Hepatocyte (in vitro differentiated cells): ENCODE results near the gene PPP2R5B. TPM values are rescaled to one million over a fixed set of nuclear protein-coding genes. Genes with fewer than 3 reads are reported as not detected.

Source experiments
- DNase-seq: peaks from one replicate; pipeline ENCODE4 v3.0.0-alpha.2; 2016; ENCODE audit warnings: low spot score
- H2AFZ ChIP-seq: fragments of 200-600 bp; sonication (generic); 2 replicates; pipeline ENCODE4 v1.6.0; 2016; ENCODE audit warnings: antibody characterized with exemption, mild to moderate bottlenecking
- H3K27ac ChIP-seq: fragments of 200-600 bp; sonication (generic); 2 replicates; pipeline ENCODE4 v1.5.1; 2016; ENCODE audit warnings: mild to moderate bottlenecking
- H3K27me3 ChIP-seq: fragments of 200-600 bp; sonication (generic); 2 replicates; pipeline ENCODE4 v1.6.1; 2016
- H3K36me3 ChIP-seq: fragments of 200-600 bp; sonication (generic); replicated peaks from 2 replicates; pipeline ENCODE4 v1.5.1; 2016; ENCODE audit warnings: low read depth; ENCODE audit not compliant: insufficient read depth
- H3K4me1 ChIP-seq: fragments of 200-600 bp; sonication (generic); 2 replicates; pipeline ENCODE4 v1.5.1; 2016; ENCODE audit warnings: mild to moderate bottlenecking, moderate library complexity; ENCODE audit not compliant: insufficient read depth
- H3K4me2 ChIP-seq: fragments of 200-600 bp; sonication (generic); 2 replicates; pipeline ENCODE4 v1.6.0; 2016
- H3K4me3 ChIP-seq: fragments of 200-600 bp; sonication (generic); 2 replicates; pipeline ENCODE4 v1.5.1; 2016; ENCODE audit warnings: mild to moderate bottlenecking
- H3K79me2 ChIP-seq: fragments of 200-600 bp; sonication (generic); 2 replicates; pipeline ENCODE4 v1.6.0; 2017; ENCODE audit warnings: mild to moderate bottlenecking
- H3K9me2 ChIP-seq: fragments of 200-600 bp; sonication (generic); replicated peaks from 2 replicates; pipeline ENCODE4 v1.6.0; 2017; ENCODE audit warnings: mild to moderate bottlenecking; ENCODE audit not compliant: insufficient read depth
- H3K9me3 ChIP-seq: fragments of 200-600 bp; sonication (generic); 2 replicates; pipeline ENCODE4 v1.5.1; 2016; ENCODE audit warnings: low read depth, mild to moderate bottlenecking
- H4K20me1 ChIP-seq: fragments of 200-600 bp; sonication (generic); 2 replicates; pipeline ENCODE4 v1.6.0; 2016; ENCODE audit warnings: mild to moderate bottlenecking; ENCODE audit not compliant: insufficient read depth, poor library complexity, severe bottlenecking
- CTCF ChIP-seq: fragments of 200-600 bp; sonication (generic); IDR thresholded peaks from 2 replicates; pipeline ENCODE4 v1.5.1; 2016; ENCODE audit warnings: antibody characterized with exemption, mild to moderate bottlenecking; ENCODE audit not compliant: poor library complexity
- EZH2 ChIP-seq: fragments of 200-600 bp; sonication (generic); IDR thresholded peaks from 2 replicates; pipeline ENCODE4 v1.6.1; 2016; ENCODE audit warnings: antibody characterized with exemption, mild to moderate bottlenecking, borderline replicate concordance
- EZH2phosphoT487 ChIP-seq: fragments of 200-600 bp; sonication (generic); IDR thresholded peaks from one replicate; pipeline ENCODE4 v1.6.1; 2018; ENCODE audit warnings: antibody characterized with exemption, mild to moderate bottlenecking, low read depth, moderate library complexity; ENCODE audit not compliant: unreplicated experiment, severe bottlenecking
- WGBS: methylation state at CpG from one replicate; pipeline ENCODE4 v1.1.6; 2016; ENCODE audit warnings: low lambda C conversion rate; ENCODE audit errors: missing lambda C conversion rate; 5-methylcytosine and 5-hydroxymethylcytosine counted together
- polyA plus RNA-seq: library from polyadenylated mRNA; unstranded; fragments of >200 nt; fragmentation: Nextera tagmentation; extraction: Ambion mirVana; gene quantifications from 2 replicates; pipeline ENCODE4 v1.2.1, GENCODE V29; 2016
- total RNA-seq: library from RNA; depleted of rRNA; stranded (reverse); fragments of >200 nt; gene quantifications from 2 replicates; pipeline ENCODE4 v1.2.3, GENCODE V29; 2014

PPP2R5B gene
- total and polyA plus RNA-seq, 2 experiments from 2014 or later = 16.9 to 19.5 TPM

GRCh38 chr11:64891215-64891848 lies 33.2 kb upstream of the PPP2R5B start:
- Histone ChIP-seq H3K27ac (peak overlapping the region; percentile 98), H3K4me3 (no peak overlapping the region), H3K36me3 (no peaks in the 10 kb centered on the region), H3K79me2 (peaks cover 24% of the 10 kb centered on the region), H4K20me1 (no peaks in the 10 kb centered on the region), H3K4me1 (peaks cover 32% of the 10 kb centered on the region), H3K4me2 (peak overlapping the region; percentile 78), H3K9me3 (no peaks in the 10 kb centered on the region), H3K27me3 (no peaks in the 10 kb centered on the region), H3K9me2 (no peaks in the 10 kb centered on the region), H2AFZ (no peak overlapping the region)
- no peak for TF ChIP-seq EZH2phosphoT487
- TF ChIP-seq EZH2 = no peak
- no peak for TF ChIP-seq CTCF
- 67% methylated on average over 25 of the region's 25 CpGs for WGBS
- DNase-seq = peak; percentile 68

- peak overlapping the region; percentile 98 for H3K27ac ChIP-seq
- H3K4me1 ChIP-seq = peaks cover 32% of the 10 kb centered on the region
- DNase-seq = no peak
- H3K9me2 ChIP-seq = no peaks in the 10 kb centered on the region
- peaks cover 24% of the 10 kb centered on the region for H3K79me2 ChIP-seq
- no peak for TF ChIP-seq EZH2phosphoT487
- WGBS = 77% methylated on average over 5 of the region's 5 CpGs
- no peaks in the 10 kb centered on the region for H4K20me1 ChIP-seq
- H3K27me3 ChIP-seq = no peaks in the 10 kb centered on the region
- no peaks in the 10 kb centered on the region for H3K9me3 ChIP-seq
- H3K4me3 ChIP-seq = peak overlapping the region; percentile 52
- H2AFZ ChIP-seq = no peak overlapping the region
- peak overlapping the region; percentile 78 for H3K4me2 ChIP-seq
- no peaks in the 10 kb centered on the region for H3K36me3 ChIP-seq
Measured at GRCh38 chr11:64891880-64892279, 32.6 kb upstream of the PPP2R5B start.

GRCh38 chr11:64892411-64892831 lies 32.1 kb upstream of the PPP2R5B start:
- H3K27ac ChIP-seq = peak overlapping the region; percentile 98

More at GRCh38 chr11:64892411-64892831, 32.1 kb upstream of the PPP2R5B start:
- Histone ChIP-seq H3K27me3 (no peaks in the 10 kb centered on the region), H3K9me2 (no peaks in the 10 kb centered on the region), H3K4me1 (peaks cover 31% of the 10 kb centered on the region), H3K79me2 (peaks cover 24% of the 10 kb centered on the region), H3K36me3 (no peaks in the 10 kb centered on the region), H3K4me2 (peak overlapping the region; percentile 78), H2AFZ (no peak overlapping the region), H3K4me3 (peak overlapping the region; percentile 52), H3K9me3 (no peaks in the 10 kb centered on the region), H4K20me1 (no peaks in the 10 kb centered on the region)
- WGBS = 62% methylated on average over 11 of the region's 11 CpGs
- TF ChIP-seq CTCF (no peak), EZH2phosphoT487 (no peak), EZH2 (no peak)
- no peak for DNase-seq
